ENCODE data around the gene ZNF652.
"Not testable (repeated sequence)": the region's sequence is repeated elsewhere in the genome, so short reads cannot be mapped to it uniquely, and the experiment has no call there.

ZNF652 gene

GRCh38 chr17:49384951-49385350, 22.9 kb upstream of the ZNF652 start:
- no peak for DNase-seq

DNA sequence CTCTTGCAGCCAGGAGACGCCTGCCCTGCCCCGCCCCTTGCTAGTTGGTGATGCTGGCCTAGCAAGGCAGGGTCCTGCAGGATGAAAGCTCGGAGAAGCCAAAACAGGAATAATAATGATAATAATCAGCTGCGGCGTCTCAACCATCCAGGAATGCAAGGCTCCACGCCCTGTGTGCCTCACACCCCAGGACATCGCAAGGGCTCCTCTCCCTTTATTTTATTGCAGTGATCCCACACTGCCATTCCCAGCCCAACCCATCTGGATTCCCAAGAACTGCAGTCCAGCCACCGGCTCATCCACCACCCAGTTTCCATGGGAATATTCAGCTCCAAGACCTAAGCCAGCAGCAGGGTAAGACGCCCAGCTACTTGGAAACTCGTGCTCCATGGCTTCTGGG, 21.0 kb upstream of the ZNF652 start:
- DNase-seq = no peak

DNA sequence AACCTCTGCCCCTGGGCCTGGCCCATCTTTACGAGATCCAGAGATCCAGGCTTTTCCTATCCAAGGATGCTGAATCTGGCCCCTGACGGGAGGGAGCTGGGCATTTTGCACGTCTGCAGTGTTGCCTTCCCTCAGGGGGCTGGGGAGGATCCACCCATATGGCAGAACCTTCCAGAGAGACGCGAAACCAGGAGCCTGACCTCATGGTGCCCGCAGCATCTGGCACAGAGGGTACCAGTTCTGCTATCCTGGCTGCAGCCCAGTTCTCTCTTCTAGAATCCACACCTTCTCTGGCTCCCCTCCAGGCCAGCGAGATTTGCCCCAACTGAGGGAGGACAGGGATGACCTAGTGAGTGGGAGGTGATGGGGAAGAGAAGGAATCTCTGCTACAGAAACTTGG, 20.5 kb upstream of the ZNF652 start:
- no peak for DNase-seq

DNA sequence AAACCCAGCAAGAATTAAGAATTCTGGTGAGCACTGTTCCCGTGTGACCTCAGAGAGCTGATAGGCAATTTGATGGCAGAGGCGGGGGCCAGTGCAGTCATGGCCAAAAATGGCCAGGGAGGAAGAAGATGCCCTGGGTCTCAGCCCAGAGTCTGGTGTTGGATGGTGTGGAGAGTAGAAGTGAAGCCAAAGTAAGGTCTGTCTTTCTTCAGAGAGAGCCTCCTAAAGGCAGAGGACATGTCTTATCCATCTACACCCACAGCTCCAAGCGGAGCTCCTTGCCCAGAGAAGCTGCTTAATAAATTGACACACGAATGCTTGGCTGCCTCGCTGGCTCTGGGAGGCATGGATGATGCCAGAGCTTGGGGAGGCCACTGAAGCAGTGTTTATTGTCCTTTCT, 19.7 kb upstream of the ZNF652 start:
- no peak for DNase-seq

- DNase-seq = no peak
These were observed 19.0 kb upstream of the ZNF652 start for GRCh38 chr17:49381033-49381432.

GRCh38 chr17:49379926-49380325, 17.9 kb upstream of the ZNF652 start:
- DNase-seq = no peak

- DNase-seq = no peak
These were observed 16.3 kb upstream of the ZNF652 start for GRCh38 chr17:49378311-49378710.

DNA sequence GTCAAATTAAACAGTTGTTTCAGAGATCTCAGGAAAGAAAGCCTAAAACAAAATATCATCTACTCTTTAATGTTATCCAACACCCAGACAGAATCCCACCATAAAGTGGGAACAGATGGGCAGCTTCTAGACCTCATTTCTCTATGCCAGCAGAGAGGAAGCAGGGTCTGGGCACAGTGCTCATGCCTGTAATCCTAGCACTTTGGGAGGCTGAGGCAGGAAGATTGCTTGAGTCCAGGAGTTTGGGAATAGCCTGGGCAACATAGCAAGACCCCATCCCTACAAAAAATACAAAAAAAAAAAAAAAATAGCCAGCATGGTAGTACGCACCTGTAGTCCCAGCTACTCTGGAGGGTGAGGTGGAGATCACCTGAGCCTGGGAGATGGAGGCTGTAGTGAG, 13.5 kb upstream of the ZNF652 start:
- DNase-seq = no peak

DNA sequence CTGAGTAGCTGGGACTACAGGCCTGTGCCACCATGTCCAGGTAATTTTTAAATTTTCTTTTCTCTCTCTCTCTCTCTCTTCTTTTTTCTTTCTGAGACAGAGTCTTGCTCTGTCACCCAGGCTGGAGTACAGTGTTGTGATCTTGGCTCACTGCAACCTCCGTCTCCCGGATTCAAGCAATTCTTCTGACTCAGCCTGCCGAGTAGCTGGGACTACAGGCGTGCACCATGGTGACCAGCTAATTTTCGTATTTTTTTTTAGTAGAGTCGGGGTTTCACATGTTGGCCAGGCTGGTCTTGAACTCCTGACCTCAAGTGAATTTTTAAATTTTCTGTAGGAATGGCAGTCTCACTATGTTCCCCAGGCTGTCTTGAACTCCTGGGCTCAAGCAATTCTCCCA, 11.1 kb upstream of the ZNF652 start:
- no peak for DNase-seq

- DNase-seq = no peak
These were observed 10.4 kb upstream of the ZNF652 start for GRCh38 chr17:49372425-49372824.

- no peak for DNase-seq
These were observed 9.2 kb upstream of the ZNF652 start for GRCh38 chr17:49370971-49371834.

DNA sequence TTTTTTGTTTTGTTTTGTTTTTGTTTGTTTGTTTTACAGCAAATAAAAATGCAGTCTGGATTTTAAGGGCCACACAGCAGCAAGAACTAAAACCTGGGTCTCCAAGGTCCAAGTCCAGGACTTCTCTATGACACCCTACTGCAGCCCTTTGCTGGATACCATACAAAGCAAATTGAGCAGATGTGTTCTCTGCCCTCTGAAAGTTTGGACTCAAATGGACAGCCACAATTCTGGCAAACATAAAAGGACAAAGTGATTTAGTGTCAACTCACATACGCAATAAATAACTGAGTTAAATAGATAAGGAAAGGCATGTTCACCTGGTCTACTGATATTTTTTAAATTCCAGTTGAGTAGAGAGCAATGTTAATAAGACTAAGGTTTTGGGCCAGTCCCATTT, 7.7 kb upstream of the ZNF652 start:
- no peak for DNase-seq

GRCh38 chr17:49369089-49369488, 7.0 kb upstream of the ZNF652 start:
- no peak for DNase-seq

- no peak for DNase-seq
These were observed 3.6 kb upstream of the ZNF652 start for GRCh38 chr17:49365667-49366066.

GRCh38 chr17:49365126-49365525, 3.1 kb upstream of the ZNF652 start:
- DNase-seq = not testable (repeated sequence)

- DNase-seq = no peak
These were observed 2.1 kb upstream of the ZNF652 start for GRCh38 chr17:49364119-49364518.

DNA sequence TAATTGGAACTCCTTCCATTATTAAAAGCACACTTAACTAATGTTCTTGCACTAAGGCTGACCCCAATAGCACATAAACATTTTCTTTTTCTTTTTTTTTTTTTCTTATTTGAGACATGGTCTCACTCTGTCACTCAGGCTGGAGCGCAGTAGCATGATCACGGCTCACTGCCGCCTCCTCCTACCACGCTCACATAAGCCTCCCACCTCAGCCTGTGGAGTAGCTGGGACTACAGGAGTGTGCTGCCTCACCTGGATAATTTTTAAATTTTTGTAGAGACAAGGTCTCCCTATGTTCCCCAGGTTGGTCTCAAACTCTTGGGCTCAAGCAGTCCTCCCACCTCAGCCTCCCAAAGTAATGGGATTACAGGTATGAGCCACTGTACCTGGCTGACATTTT, 1.2 kb upstream of the ZNF652 start:
- no peak for DNase-seq

DNA sequence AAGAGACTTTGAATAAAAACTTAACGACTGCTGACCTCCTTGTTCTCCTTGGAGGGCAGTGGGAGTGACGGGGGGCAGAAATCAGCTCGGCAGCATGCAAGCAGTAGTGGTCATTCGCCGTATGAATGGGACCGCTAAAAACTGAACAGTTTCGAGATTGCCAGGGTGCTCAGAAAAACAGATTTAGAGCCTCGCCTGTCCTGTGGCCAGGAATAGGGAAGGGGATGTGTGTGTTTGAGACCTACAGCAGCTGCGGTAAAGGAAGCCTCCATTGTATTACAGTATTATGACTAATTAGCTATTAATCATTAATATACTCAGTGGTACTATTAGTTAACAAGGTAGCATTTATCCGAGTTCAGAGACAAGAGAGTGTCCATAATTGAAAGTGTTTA, 670 bp upstream of the ZNF652 start:
- no peak for DNase-seq

- no peak for DNase-seq
These were observed 735 bp downstream of the ZNF652 start for GRCh38 chr17:49361129-49361901.

- DNase-seq = no peak
These were observed 1.3 kb downstream of the ZNF652 start for GRCh38 chr17:49360796-49361128.

- no peak for DNase-seq
These were observed 1.9 kb downstream of the ZNF652 start for GRCh38 chr17:49359990-49360795.

- no peak for DNase-seq
These were observed 3.3 kb downstream of the ZNF652 start for GRCh38 chr17:49358641-49359247.

DNA sequence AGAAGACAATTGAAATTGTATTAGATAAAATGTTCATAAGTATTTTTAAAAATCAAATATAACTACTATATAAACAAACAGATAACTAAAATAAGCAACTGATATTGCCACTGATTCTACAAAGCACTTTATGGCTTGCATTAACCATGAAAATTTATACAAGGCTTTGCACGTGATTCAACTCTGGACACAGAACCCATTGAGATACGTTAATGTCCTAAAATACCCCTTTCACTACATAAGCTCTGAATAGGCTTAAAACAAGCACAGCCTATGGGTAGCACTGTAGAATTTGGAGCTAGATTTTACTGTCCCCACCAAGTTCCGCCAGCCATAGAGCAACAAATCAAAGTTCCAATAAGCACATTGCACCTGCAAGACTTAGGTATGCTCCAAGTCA, 4.5 kb downstream of the ZNF652 start:
- DNase-seq = no peak

Data from NCI-H446 treated with DMSO at 0.1 percent for 48 hours (cell line).